AG09319 (cell line): Measurements from ENCODE around the gene INPP4B.

Source experiments
- DNase-seq: peaks from one replicate; pipeline ENCODE4 v3.0.0-alpha.2; 2010; ENCODE audit warnings: low read depth; ENCODE audit errors: extremely low read depth
- CTCF ChIP-seq: IDR thresholded peaks from 2 replicates; pipeline ENCODE4 v1.5.1; 2011; ENCODE audit warnings: low read depth, mild to moderate bottlenecking, inconsistent platforms, low read length, moderate library complexity

The INPP4B gene

GRCh38 chr4:142291299-142292050 lies 554.6 kb downstream of the INPP4B start:
- DNase-seq, result no peak

DNA sequence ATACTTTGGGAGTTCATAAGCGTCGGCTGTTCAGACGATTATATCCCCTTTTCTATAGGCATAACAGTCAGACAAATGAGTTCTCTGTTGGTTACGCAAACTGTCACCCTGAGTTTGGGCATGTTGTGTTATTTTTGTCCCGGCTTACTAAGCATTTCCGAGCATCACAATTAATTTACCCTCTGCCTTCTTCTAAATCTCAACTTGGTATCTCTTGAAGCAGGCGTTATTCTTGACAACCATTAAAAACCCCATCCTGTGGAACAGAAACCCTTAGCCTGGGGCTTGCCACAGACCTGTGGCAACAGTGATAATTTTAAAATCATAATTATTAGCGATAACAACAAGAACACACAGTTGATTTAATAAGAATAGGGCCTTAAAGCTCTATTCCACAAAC lies 558.7 kb downstream of the INPP4B start:
- TF ChIP-seq CTCF, result no peak
- DNase-seq, result no peak

More at GRCh38 chr4:142291299-142292050, 554.6 kb downstream of the INPP4B start:
- TF ChIP-seq CTCF, result no peak

GRCh38 chr4:142285222-142285583 lies 560.9 kb downstream of the INPP4B start:
- TF ChIP-seq CTCF, result no peak
- no peak for DNase-seq

DNA sequence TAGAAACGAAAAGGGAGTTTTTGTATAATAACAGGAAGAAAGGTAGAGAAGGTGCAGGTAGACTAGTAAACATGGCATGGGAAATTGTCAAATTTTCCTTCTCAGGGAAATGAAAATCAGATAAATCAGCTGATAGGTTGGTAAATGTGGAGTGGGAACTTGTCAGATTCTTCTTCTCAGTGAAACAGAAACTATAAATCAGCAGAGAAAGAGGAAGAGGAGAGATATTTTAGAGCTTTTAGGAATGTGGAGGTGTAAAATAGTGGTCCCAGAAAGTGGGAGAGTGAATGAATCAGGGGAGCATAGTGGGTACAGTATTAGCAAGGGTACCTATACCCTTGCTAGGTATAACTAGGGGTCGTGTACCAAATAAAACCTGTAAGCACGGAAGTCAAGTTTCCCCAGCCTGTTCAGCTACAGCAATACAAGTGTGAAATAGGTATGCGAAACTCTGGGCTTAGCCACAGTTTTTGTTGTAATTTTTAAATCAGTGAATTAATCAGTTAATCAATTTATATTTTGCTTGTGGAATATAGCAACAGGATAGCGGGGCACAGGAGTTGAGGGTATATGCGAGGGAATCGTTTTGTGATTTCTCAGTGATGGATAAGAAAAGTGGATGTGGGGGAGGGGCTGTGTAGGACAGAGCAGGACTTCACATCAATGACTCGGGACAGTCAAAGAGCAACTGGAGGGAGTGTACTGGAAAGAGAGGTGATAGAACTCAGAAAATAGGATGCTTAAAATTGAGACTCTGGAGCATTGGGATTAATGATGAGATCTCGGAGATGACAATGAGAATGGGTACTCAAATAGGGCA lies 561.5 kb downstream of the INPP4B start:
- DNase-seq, result no peak
- TF ChIP-seq CTCF, result no peak

DNA sequence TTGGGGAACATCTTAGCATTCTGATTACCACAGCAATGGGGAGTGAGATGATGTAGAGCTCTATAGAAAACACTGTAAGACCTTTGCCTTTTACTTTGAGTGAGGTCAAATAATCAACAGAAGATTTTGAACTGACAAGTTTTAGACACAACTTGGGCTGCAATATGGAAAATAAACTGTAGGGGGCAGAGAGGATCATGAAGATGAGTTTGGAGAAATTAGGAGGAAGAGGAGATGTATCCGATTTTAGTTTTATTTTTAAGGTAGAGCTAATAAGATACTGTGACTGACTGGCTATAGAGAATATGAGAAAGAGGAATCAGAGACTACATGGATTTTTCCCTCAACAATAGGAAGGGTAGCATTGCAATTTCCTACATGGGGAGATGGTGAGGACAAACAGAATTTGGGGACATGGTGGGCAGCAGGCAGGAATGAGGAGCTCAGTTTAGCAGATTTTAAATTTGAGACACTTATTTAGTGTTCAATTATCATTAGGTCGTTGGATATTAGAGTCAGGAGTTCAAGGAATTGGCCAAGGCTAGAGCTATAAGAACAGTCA lies 563.1 kb downstream of the INPP4B start:
- TF ChIP-seq CTCF, result peak; percentile 22
- no peak for DNase-seq

- no peak for DNase-seq
- TF ChIP-seq CTCF, result no peak
Measured at GRCh38 chr4:142281999-142282398, 564.1 kb downstream of the INPP4B start.

DNA sequence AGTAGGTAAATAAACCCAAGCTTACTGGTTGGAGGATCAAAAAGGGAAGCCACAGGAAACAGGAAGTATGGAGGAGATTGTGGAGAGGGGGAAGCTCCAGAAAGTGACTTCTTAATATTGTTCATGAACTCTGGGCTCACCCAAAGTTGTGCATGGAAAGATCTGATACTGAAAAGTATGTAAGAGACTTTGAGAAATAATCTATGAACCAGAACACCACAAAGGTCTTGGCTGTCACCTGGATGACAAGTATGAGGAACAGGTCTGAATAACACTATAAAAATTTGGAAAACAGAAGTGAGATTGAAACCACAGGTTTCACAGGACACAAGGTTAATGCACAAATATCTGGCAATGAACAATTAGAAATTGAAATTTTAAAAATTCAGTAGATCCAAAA lies 567.4 kb downstream of the INPP4B start:
- DNase-seq, result no peak
- no peak for TF ChIP-seq CTCF
